GM20431 (cell line): ENCODE data around the gene SACS.

Experiments
- in situ Hi-C: fragments of 300-500 bp; cut with MseI, MboI; formaldehyde crosslinking; loops from one replicate; pipeline ENCODE4 v1.15.0; 2020; ENCODE audit warnings: low sequenced_read_pairs; ENCODE audit not compliant: unreplicated experiment

SACS gene

DNA sequence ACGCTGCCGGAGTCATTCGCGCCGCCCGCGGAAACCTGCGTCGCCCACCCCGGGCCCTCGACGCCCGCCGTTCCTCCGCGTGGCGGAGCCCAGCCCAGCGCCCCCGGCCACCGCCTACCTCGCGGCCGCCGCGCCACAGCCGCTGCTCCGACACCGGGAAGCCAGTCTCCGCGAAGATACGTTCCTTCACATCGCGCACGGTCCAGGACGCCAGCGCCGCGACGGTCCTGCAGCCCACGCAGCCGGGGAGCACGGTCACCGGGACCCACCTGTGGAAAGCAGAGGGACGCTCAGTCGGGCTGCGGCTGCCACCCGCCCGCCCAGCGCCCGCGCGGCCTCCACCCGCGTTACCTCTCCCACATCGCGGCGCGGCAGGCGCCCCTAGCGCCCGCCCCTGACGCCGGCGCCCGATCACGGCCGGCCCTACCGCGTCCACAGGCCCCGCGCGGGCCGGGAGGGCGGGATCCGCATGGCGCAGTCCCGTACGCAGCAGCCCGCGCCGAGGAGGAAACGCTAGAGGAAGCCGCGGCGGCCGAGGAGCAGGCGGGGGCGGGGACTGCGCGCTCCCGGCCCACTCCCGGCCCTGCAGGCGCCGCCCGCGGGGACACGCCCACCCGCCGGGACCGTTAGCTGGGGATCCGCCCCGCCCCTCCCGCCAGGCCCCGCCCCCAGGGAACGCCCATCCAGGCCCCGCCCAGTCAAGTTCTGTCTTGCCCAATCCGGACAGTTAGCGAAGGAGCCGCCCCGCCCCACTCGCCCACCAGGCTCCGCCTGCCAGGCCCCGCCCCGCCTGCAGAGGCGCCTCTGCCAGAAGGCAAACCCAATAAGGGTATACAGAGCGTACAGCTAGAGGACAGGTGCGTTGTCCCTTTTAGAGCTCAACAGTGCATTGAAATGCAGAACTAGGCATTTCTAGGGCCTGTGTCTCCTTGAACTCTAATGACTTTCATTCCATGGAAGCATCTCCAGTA lies 58.2 kb downstream of the SACS start:
- in situ Hi-C loops: no loop called here

DNA sequence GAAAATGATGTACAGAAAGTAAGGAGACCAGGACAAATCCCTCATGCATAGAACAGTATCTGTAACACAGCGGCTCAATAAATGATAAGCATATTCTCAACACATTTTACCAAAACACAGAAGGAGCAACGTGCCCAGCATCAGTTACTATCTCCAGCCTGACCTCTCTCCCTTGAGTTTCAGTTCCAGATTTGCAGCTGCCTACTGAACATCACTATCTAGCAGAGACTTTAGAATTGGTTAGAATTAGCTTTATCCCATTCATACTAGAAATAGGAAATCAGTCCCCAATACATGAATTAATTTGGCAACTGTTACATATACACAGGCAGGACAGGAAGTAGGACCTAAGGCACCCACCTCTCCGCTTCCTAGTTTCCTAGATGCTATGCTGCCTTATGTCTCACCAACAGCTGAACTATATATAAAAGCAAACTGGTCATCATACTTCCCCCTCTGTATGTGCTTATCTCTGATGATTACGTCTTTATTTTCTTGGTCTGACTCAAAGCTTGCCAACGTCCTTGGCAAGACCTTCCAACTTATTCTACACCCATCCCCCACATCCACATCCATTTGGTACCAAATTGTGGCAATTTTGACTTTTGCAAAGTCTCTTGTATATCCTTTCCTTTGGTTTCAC lies 61.1 kb downstream of the SACS start:
- in situ Hi-C loops: no loop called here

DNA sequence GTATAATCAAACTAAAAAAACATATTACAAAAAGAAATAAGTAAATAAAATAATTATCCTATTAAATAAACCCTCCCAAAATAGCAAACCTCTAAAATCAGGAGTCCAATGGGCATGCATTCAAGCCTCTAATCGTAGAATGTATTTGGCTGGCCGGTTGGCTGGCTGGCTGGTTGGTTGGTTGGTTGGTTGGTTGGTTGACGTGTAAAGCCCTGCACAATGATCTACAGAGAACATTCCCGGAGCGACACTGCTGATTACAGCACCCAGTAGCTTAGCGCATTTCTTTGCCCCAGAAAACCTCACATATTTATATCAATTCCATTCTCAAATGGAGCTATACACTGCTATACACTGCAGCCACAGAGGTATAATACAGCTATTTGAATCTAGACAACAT lies 65.6 kb downstream of the SACS start:
- in situ Hi-C loops: no loop called here

DNA sequence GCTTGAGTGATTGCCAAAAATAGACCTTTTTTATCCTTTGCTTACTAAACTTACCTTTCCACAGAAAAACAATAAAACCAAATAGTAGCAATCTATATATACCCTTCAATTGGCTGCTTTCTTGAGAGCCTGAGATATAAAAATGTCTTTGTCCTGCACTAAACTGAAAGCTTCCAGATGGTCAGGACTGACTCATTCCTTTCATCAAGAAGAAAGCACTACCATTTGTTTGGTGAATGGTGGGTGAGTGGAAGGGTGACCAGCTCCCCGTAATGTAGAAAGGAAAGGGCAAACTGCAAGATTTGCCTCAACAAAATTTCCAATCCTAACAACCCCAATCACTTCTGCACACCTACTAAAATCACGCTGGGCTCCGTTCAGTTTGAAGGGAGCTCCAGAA lies 67.8 kb downstream of the SACS start:
- in situ Hi-C loops: no loop called here

DNA sequence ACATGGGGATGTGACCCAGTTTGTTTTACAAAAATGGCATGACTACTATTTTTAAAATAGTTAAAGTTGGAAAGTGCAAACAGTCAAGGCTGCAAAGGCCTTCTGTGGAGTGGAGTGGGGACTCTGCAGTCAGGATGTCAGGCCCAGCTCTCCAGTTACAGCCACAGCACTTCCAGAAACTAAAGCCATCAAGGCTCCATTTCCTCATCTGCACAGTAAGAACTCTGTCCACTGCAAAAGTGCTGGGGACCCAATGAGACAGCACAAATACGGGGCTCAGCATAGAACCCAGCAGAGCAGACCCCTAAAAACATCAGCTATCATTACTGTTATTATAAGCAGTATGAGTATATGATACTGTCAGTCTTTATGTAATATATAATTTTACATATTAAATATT lies 73.6 kb downstream of the SACS start:
- in situ Hi-C loops: no loop called here

DNA sequence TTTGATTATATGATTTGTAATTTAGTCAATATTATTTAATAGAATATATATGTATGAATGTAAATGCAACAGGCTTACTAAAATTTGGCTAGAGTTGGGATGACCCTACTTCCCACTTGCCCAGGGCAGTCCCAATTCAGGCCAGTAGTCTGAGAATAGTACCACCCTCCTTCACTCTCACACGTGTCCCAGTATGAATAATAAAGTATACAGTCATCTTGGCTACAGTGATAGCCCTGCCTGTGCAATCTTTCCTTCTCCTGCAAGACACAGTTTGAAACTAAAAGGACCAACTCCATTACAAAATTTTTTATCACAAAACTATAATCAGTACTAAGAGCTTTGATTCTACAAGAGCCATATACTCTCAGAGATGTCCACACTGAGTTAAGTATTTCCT lies 76.2 kb downstream of the SACS start:
- in situ Hi-C loops: no loop called here

DNA sequence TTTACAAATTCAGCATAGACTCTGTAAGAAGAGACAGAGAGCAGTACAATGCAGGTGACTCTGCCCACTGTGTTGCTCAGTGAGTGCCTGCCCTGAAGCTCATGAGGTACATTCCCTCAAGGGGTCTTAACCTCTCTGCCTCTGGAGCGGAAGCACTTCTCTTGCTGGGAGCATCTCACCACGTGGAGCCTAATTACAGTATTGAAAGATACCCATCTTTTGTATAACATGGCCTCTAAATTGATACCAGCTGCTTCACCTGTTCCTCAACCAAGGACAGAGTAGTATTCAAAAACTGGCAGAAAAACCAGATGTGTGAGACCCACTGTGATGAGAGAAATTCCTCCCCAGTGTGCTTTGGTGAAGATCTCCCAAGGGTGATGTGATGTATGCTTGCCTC lies 77.1 kb downstream of the SACS start:
- in situ Hi-C loops: no loop called here

DNA sequence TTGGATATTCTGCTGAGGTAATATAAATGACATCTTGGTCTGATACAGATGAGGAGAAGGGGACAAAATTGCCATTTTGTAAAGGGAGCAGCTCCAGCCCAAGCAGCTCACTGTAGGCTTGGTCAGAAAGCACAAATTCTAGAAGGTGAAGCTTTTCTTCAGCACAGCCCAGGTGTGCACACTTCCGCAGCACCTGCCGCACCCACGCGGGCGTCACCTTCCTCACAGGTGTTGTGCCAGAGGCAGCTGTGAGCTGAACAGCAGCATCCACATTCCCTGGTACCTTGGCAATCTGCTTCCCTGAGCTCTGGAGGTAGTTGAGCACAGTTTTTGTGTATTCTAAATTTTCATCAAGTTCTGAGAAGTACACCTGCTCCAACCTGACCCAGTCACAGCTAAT lies 79.0 kb downstream of the SACS start:
- in situ Hi-C loops: no loop called here

DNA sequence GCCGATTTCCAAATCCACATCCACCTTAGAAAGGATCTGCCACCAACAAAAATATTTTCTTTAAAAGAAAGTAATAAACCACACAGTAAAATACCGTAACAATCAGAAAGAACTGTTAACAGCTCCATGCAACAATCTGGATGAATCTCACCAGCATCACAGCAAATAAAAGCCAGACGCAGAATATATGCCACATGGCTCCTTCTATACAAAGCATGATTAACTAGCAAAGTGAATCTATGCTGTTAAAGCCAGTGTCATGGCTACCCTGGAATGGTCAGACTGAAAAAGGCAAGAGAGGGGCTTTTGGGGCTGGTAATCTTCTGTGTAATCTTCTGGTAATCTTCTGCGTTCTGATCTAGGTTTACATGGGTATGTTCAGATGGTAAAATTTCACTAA lies 81.3 kb downstream of the SACS start:
- in situ Hi-C loops: no loop called here

DNA sequence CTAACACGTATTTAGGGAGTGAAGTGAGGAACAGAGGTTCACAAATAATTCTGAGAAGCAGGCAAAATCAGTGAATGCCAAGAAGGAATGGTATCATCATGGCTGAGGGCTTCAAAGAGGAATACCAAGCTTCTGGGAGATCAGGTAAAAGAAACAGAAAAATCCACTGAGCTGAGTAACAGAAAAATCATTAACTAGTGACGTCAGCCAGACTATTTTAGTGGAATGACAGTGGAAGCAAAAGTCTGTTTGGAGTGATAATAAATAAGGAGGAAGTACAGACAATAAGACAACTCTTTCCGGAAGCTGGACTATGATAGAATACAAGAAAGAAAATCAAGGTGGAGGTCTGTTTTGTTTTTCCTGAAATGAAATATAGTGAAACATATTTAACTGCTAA lies 83.5 kb downstream of the SACS start:
- in situ Hi-C loops: no loop called here

DNA sequence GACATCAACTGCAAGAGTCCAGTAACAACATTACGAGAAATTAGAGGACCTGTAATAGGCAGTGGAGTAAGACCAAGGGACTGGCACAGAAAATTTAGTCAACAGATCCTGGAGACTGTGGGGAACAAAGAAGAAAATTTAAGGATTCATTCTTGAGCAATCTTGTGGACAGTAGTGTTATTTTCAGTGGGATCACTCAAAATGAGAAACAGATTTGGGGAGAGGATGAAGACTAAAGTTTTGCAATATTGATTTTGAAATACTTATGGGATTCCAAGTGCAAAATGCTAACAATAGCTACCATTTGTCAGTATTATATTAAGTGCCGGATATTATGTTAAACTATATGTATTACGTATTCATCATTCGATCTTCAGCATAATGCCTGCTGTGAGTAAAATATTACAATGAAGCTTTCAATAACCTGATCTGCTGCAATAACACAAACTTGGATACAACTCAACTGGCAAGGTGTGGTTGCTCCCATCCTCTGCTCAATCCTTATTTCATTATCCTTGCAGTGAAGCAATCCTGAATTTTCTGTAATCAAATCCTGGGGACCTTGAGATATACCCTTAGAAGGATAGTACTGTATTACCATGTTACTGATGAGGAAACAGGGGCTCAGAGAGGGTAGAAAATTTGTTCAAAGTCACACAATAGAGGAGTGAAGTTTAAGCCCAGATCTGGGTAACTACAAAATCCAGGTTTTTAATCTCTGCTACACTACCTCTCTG lies 84.2 kb downstream of the SACS start:
- in situ Hi-C loops: no loop called here

DNA sequence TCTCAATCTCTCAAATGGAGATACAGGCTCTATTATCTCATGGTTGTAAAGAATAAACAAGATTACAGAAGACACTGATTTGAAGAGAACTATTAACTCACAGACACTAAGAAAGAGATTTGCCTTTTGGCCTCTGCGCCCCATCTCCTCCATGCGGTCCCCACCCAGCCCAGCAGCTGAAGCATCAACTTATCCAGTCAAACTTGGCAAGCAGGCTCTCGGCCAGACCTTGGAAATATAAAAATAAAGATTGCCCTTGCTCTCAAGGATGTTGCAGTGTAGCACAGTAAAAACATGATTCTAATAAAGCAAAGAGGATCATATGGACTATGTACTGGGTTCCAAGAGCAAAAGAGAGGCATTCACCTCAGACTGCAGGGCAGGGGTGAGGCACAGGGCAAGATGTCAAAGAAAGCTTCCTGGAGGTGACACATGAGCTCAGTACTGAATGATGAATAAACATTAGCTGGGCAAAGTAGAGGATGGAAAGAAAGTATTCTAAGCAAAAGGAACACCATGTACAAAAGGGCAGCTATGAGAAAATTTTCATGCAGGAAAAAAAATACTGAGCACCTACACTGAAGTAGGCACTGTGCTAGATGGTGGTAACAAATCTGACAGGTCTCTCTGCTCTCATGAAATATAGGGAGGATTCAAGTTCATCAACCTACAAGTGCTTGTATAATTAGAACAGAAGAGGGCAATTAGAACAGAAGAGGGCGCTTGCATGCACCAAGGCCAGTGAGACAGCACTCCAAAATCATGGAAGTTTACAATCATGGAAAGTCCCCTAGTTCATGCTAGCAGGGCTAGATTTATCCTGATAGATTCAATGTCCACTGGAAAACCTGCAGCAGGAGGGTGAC lies 85.0 kb downstream of the SACS start:
- in situ Hi-C loops: no loop called here

DNA sequence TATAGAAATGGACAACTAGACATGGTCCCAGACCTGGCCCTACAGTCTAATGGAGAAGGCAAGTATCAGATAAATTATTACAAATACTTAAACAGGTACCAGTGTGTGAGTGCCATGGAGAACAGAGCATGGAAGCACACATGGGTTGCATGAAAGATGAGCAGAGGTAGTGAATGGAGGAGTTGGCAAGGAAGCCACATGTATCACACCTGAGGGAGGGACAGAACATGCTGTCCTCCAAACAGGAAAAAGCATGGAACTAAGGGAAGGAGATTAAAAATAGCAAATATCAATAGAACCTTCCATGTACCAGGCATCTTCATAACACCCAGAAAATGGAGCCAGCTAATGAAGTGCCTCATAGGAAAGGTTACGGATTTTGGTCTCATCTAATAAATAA lies 85.9 kb downstream of the SACS start:
- in situ Hi-C loops: no loop called here

DNA sequence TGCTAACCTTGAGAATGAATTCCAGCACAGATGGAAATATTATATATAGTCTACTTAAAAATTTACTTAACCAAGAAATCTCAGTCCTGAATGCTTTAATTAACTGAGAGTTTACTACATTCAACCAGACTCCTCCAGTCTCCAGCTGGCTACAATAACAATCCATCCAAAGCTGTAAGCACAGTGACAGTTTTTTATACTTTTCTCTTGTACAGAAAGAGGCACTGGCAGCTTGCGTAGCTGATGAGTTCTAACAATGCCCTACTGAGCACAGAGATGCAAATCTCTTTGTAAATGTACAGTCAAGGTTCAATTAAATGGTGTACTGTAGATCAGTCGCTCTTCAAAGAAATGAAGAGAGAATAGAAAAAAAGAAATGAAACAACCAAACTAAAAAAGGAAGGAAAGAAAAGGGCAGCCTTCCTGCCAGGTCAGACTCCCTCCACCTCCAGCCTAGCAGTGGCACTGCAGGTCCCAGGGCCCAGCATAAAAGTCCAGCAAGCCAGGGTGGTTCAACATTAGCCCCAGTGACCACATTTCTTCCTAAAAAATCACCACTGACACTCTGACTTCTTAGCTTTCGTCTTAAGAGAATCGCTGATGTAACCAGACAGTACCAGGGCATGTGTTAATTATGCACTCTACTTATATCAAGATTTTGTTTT lies 88.4 kb downstream of the SACS start:
- in situ Hi-C loops: no loop called here

DNA sequence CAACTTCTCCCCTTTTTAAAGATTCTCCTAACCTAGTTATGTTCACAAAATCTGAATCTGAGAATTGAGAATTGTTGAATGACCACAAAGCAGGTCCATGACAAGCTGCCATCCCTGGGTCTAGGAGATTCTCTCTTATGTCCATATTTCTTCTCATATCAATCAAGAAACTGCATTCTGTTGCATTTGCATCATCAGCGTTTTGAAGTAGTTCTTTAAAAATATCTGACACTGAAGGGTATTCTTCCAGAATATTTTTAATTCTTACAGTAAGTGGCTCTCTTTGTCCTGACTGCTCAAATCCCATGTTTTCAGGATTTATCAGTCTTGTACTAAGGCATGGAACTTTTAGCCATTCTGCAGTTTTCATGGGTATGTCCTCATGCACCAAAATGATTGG lies 94.3 kb downstream of the SACS start:
- in situ Hi-C loops: no loop called here

DNA sequence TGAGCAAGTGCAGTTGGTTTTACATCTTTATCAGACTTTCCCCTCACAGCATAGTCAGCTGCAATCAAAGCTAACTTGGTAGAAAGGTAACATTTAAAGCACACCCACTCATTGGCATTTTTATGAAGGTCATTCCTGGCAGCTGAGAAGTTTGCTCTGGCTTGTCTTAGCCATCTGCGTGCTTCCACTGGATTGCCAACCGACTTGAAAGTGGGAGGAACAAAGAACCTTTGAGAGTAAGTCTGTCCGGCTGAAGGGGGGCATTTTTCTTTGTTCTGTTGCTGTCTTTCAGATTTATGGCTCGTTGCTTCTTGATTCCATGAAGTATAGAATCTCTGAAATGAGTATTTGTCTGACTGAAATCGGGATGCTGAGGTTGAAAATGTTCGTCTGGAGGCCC lies 103.1 kb downstream of the SACS start:
- in situ Hi-C loops: no loop called here

DNA sequence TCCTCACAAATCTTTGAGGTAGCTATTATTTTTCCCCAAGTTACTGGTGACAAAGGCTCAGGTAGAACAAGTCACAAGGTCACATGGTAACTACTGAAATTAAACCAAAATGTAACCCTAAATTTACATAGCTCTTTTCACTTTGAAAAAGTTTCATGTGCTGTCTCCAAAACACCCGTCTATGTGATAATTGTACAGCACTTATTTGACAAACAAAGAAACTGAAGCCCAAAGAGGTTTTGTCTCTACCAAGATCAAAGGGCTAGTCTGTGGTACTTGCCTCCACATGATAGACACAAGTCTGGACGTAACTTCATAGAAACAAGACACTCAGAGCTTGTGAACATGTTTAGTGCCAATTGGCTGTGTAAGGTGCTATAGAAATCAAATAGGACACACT lies 108.3 kb downstream of the SACS start:
- in situ Hi-C loops: no loop called here

DNA sequence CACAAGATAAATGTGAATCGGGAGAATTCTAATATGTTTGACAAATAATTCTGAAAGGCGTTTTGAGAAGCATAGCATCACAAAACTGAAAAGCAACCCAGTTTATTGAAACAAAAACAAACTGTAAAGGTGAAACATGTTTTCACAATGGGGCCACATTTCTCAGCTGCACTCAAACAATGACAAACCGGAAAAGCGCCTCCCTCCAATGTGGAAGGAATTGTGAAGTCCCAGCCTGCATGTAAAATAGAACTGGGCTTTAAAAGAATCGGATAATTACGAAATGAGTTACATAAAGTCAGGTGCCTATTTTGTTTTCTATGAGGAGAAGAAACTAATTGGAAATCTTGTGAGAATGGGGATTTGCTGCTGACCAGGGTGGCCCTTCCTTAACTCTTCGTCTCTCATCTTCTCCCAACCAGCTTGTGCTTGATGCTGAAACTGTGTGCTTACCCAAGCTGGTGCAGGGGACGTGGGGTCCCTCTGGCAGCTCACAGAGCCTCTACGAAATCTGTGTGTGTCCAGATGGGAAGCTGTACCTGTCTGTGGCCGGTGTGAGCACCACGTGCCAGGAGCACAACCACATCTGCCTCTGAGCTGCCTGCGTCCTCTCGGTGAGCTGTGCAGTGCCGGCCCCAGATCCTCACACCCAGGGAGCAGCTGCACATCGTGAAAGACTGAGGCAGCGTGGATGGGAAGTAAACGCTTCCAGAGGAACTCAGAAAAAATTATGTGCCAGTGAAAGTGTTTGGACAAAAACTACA lies 109.4 kb downstream of the SACS start:
- in situ Hi-C loops: no loop called here
